NCI-H1694 treated with DMSO at 0.1 percent for 48 hours (cell line): ENCODE measurements around the gene MEGF9.
"Not testable (repeated sequence)": the region's sequence is repeated elsewhere in the genome, so short reads cannot be mapped to it uniquely, and the experiment has no call there.

Source experiments
- DNase-seq: peaks from one replicate; lab custom pipeline; 2025; lab: John Stamatoyannopoulos, UW

The MEGF9 gene

DNA sequence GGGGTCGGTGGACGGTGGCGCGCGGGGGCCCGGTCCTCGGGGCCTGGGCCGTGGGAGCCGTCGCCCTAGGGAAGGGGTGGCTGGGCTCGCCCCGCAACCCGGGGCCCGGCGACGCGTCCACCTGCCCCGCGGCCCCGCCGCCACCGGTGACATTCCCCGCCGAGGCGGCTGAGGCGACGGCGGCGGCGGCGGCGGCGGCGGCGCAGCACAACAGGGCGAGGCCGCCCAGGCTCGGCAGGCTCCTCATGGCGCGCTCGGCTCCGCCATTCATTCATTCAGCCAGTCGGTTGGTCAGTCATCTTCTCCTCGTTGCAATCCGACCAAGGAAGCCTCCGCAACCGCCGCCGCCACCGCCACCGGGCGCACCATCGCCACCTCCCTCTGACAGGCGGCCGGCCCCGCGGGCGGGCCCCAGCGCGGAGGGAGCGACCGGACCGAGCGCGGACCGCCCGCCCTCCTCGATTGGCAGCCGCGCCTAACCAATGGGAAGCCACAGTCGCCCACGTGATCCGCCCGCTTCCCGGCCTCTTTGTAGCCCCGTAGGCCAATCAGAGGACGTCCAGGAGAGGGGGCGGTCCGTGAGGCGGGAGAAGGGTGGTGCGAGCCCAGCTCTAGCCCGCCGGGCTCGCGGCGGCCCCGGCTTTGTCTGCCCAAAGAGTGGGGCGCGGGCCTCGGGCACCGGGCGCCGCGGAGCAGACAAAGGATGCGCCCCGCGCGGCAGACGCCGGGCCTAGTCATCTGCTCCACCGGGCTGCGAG lies at the start of gene MEGF9:
TSS of gene MEGF9 (minus strand) at position 383 of the 758 bp plus-strand sequence. CDS start at position 271, 112 bp downstream.
- DNase-seq: peak; percentile 85

DNA sequence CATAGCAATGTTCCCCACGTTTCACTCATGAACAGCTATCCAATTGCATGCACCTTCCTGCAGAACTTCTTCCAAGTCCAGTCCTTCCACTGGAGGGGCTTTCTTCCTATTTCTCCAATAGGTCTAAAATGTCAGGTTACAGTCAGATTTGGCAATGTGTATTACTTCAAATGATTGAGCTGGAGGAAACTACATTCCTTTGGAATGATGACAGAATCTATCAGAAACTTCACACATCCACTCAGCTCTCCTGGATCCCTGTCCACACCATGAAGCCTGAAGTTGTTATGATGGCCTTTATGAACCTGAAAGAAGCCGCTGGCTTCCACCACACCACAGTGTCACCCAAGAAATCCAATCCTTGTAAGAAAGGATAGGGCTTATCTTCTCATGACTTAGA lies 46.7 kb upstream of the MEGF9 start:
- no peak for DNase-seq

DNA sequence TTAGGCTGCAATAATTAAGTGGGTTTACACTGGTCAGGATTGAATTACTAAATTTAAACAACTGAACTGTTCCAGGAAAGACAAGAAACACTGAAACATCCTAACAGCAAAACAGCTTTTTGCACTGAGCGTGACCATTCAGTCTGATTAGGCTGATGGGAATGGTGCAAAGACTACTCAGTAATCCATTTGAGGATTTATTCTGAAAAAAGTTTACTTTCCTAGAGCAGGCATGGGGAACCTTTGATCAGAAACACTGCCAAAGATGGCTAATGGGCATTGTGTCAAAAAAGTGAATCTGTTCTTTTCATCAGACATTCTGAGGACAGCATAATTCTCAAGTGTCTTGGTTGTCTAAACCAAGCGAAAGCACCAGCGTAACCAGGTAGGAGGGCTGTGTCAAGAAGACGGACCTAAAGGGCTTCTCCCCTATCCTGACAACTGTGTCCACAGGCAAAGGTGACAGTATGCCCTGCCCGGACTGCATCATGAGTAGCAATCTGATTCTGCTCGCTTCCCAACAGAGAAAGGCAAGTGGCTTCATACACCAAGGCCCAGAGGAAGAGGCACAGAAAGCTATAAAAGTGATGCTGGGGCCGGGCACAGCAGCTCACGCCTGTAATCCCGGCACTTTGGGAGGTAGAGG lies 45.6 kb upstream of the MEGF9 start:
- no peak for DNase-seq

DNA sequence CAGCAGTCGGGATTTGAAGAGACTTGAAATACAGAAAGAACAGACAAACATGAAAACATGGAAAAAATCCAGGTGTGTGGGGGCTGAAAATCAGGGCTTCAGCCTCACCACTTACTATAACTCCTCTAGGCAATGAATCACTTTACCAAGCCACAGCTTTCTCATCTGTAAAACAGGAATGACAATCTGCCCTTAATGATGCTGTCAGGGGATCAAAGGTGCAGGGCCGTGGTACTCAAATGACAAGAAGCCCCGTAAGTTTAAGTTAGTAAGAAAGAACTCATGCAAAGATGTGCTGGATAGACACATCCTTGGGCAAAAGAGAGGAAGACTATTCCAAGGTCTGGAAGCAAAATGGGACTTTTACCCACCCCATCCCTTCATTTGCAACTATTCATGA lies 44.3 kb upstream of the MEGF9 start:
- no peak for DNase-seq

DNA sequence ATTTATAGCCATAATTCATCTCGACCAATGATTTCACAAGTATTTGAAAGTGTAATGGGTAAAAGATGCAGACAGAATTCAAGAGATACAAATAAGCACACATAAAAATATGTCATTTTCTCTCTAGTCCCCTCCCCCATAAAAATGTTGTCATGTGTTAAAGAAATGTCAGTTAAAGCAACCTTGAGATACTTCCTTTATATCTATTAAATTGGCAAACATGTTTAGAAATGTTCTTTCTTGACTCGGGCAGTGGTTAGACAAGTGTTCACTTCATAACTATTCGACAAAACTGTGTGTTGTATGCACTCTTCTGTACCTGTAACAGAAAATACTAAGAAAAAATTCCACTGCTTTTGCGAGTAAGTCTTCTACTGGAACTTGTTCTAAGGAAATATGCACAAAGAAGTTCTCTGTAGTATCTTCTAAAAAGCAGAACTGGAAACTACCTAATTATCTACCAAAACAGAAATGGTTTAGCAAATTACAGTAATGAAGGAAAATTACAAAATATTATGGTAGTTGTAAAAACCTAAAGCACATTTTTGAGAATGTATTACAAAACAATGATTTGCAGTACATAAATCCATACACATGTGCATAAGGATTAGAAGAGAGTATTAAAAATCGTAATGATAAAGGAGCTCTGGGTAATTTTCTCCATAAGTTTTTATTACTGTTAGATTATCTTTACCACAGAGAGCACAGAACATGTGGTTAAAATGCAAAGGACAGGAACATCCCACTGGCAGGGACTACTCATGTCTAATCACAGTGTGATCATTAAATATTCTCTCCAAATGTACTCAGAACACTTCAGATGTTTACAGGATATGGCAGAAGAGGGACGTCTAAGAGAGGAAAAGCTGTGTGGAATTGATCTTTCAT lies 43.0 kb upstream of the MEGF9 start:
- DNase-seq: no peak

DNA sequence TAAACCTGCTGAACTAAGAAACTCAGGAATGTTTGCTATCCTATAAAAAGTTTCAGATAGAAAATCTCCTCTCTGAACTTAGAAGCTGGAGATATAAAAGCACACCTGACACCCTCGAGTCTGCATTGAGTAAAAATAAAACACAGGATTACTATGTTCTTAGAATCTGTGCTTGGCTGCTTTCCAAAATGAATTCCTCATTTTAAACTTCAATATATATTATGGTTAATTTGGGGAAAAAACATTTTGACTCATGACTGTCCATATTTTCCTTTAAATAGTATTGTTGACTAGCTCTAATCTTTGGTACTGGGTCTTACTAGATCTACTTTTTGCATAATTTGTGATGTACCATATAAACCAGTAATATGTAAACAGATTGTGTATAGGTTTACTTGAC lies 42.3 kb upstream of the MEGF9 start:
- no peak for DNase-seq

DNA sequence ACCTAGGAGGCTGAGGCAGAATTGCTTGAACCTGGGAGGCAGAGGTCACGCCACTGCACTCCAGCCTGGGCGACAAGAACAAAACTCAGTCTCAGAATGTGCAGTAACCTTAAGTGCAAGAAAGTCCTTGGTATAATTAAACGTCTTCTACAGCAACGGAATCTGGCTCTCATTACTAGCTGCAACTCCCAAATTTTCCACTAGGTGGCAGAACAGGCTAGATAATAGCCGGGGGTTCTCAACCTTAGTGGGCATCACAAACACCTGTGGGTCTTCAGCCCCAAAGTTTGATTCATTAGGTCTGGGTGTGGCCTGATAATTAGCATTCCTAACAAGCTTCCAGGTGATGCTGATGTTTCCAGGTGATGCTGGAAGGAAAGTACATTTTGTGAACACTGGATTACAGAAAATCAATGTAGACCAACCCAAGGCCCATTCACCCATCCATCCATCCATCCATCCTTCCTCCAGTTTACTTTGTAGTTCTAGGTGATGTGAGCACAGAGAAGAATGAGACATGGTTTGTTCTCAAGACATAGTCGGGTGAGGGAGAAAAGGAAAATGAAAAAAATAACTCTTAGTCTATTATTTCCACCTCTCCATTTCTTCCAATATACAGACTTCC lies 41.7 kb upstream of the MEGF9 start:
- DNase-seq: peak; percentile 9

DNA sequence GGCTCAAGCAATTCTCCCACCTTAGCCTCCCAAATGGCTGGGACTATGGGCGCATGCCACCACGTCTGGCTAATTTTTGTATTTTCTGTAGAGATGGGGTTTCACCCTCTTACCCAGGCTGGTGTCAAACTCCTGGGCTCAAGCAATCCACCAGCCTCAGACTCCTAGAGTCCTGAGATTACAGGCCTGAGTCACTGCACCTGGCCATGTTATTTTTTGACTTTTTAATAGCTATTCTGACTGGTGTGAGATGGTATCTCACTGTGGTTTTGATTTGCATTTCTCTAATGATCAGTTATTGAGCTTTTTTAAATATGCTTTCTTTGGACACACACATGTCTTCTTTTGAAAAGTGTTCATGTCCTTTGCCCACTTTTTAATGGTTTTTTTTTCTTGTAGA lies 40.8 kb upstream of the MEGF9 start:
- no peak for DNase-seq

DNA sequence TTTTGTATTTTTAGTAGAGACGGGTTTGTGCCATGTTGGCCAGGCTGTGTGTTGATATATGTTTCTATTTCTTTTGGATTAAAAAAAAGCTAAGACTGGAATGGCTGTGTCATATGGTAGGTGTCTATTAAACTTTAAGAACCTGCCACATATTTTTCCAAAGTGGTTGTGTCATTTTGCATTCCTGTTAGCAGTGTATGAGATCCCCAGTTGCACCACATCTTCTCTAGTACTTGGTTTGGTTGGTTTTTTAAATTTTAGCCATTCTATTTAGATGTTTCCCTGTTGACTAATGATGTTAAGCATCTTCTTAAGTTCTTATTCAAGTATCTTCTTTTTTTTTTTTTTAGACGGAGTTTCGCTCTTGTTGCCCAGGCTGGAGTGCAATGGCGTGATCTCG lies 36.2 kb upstream of the MEGF9 start:
- DNase-seq: no peak

DNA sequence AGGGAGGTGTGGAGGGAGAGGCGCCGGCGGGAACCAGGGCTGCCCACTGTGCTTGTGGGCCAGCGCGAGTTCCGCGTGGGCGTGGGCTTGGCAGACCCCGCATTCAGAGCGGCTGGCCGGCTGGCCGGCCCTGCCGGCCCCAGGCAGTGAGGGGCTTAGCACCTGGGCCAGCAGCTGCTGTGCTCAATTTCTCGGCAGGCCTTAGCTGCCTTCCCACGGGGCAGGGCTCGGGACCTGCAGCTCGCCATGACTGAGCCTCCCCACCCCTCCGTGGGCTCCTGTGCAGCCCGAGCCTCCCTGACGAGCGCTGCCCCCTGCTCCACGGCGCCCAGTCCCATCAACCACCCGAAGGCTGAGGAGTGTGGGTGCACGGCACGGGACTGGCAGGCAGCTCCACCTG lies 32.1 kb upstream of the MEGF9 start:
- DNase-seq: not testable (repeated sequence)

DNA sequence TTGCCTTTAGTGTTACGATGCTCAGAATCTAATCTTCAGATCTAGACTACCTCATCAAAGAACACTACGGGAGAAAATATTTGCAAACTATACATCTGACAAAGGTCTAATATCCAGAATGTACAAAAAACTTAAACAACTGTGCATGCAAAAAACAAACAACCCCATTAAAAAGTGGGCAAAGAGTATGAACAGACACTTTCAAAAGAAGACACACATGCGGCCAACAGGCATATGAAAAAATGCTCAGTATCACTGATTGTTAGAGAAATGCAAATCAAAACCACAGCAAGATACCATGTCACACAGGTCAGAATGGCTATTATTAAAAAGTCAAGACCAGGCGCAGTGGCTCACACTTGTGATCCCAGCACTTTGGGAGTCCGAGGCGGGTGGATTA lies 31.0 kb upstream of the MEGF9 start:
- no peak for DNase-seq

DNA sequence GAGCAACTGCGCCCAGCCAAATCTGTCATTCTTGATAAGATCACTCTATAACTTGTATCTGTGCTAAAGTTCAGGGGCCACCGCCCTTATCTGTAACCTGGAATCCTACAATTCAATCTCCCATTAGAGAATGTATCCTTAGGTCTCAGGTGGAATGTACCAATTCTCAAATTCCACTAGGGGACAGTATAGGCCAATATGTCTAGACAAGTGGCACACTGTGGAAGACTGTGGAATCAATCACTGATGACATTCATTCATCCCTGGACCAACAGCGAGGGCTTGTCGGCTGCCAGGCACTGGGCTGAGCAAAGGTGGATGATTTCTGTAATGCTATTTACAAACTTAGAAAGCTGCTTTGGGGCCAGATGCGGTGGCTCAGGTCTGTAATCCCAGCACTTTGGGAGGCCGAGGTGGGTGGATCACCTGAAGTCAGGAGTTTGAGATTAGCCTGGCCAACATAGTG lies 28.7 kb upstream of the MEGF9 start:
- peak; percentile 33 for DNase-seq

DNA sequence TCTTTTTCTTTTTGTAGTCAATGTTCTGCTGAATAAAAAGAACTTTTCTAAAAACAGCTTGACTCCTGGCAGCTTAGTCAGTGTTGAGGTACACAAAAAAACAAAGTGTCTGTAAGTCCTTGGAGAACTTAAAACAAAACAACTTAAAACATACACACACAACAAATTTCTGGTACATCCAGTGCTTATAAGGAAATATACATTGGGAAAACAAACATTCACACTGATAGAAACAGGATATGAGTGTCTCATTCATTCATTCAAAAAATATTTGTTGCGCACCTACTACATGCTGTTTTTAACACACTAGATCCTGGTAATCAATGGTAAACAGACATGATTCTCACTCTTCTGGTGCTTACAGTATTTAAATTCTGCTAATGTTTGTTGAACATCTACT lies 27.4 kb upstream of the MEGF9 start:
- no peak for DNase-seq

DNA sequence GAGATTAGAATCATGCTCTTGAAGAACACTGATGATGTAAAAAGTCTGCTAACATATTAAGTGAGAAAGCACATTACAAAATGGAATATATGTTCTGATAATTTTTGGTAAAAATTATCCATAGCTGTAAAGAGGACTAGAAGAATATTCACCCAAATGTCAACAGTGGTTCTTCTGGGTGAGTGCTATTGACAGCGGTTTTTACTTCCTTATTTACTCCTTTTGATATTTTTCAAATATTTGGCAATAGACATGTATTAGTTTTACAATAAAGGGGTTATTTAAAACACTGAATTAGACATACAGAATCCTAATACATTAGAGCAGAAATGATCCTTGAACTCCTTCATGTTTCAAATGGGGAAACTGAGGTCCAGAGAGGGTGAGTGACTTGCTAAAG lies 26.9 kb upstream of the MEGF9 start:
- DNase-seq: no peak

DNA sequence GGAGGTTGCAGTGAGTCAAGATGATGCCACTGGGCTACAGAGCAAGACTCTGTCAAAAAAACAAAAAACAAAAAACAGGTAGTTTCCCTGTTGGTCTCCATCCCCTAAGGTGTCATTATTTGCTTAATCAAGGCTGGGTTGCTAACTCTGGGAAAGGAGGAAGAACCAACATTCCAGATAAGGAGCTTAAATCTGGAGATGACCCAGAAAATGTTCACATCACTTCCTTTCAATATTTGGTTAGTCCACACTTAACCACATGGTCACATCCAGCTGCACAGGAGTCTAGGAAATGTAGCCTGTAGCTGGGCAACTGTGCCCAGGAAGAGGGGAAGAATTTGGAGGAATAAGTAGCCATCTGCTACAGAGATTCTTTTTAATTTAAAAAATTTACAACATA lies 25.9 kb upstream of the MEGF9 start:
- no peak for DNase-seq

DNA sequence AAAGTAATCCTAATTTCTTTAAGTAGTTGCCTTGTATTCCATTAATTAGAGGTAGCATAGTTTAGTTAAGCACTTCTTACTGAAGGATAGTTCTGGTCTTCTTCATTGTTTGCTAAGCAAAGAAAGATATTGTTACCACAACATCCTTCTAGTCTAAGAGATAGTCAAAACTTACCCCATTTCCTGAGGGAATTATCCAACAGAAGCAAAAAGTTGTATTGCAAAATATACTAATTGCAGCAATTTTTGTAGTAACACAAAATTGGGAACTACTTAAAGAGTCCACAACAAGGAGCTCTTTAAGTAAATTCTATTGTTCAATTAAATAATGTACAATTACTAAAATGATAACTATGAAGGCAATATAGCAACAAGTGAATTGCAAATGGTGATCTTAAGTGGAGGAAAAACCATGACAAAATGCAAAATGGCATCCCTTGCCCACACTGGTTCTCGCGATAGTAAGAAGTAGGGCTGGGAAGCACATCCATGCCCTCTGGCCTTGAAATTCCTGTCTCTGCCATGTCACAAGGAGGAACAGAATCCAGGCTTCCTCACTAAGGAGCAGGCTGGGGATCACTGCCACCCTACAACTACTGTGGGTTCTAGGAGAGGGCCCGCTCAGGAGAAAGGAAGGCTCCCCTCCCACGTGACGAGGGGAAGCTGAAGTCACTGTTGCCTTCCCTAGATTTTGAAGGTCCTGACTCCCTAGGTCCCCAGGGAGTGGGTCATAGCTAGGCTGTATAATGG lies 23.3 kb upstream of the MEGF9 start:
- no peak for DNase-seq

DNA sequence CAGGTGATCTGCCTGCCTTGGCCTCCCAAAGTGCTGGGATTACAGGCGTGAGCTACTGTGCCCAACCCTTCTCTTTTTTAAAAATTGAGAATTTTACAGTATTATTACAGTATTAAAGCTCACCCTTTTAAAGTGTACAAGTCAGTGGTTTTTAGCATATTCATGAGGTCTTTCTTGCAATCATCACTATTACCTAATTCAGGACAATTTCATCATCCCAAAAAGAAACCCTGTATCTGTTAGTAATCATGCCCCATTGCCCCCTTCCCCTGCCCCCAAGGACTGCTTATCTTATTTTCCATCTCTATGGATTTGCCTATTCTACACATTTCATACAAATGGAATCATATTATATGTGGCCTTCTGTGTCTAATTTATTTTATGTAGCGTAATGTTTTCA lies 22.6 kb upstream of the MEGF9 start:
- DNase-seq: no peak

DNA sequence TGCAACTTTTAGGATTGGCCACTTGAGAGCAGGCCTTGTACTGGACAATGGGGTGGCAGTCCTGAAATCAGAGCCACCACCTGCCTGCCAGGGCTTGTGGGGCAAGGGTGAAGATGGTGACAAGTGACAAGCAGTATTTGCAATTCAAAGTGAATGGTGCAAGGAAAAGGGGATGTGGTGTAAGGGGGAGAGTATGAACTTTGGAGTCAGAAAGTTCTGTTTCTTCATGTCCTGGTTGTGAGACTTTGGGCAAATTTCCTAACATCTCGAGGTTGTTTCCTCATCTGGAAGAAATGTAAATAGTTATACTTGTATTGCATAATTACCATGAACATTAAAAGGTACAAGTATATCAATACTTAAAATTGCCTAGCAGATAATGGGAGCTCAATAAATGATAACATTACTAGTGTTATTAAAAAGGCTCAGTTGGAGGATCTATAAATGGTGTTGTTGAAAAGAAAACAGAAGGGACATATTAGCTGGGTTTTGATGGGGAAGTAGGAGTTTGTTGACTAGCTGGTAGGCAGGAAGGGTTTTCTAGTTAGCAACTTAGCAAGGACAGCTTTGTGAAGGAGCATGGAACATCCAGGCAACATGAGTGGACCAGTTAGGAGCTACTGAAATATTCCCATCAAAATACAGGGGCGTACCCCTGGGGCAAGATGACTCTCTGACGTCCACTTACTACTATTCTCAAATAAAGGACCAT lies 21.3 kb upstream of the MEGF9 start:
- no peak for DNase-seq

DNA sequence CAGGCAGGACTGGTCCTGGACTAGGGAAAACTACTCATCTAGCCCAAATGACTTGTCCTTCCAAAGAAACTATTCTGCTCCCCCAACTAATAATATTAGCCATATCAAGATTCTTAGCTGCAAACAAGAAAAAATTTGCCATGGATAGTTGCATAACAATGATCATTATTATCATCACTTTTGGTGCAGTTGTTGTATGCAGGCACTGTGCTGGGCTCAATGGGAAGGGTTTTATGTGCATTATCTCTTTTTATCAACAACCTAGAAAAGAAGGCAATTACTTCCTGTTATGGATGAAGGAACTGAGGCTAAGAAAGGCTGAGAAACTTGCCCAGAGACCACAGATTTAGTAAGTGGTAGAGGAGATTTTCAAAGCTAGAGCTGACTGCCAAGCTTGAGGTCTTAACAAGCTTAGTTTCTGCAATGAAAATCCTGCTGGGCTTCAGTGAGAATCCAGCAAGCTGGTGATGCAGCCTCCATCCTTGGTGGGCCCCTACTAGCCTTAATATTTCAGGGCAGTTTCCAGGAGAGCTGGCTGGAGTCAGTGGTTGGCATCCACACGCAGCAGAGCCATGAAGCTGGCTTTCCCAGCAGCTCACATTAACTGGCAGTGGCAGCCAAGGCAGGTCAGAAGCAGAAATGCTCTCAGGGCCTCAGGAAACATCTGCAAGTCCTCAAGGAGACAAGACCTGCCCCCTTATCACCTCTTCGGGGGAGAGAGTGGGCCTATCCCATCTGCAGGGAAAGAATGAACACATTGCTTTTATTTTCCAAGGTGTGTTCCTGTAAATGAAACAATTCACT lies 20.5 kb upstream of the MEGF9 start:
- no peak for DNase-seq

DNA sequence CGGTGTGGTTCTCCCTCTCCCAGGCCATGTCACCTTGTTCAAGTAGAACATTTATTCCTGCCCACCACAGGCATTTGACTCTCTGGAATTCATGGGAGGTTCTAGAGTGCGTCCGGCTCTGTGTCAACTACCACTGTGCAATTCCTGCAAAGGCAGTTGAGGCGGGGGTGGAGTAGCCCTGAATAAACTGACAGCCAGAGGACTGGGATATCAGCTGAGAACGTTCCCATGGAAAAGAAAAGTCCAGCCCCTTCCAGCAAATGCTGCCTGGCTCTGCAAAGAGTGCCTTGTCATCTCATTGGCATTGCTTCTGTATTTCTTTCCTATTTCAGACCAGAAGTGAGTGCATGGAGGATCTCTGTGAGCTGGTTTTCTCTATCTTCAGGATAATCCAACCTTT lies 18.9 kb upstream of the MEGF9 start:
- DNase-seq: no peak
